ENCODE measurements around the gene SPINT3.

Gene SPINT3

GRCh38 chr20:45515147-45515913 lies at the start of gene SPINT3:
SPINT3 (minus strand) TSS chr20:45515622; CDS start chr20:45515608, 14 bp downstream.
- no peak for DNase-seq

GRCh38 chr20:45564760-45565276 lies 49.4 kb upstream of the SPINT3 start:
- no peak for DNase-seq

DNA sequence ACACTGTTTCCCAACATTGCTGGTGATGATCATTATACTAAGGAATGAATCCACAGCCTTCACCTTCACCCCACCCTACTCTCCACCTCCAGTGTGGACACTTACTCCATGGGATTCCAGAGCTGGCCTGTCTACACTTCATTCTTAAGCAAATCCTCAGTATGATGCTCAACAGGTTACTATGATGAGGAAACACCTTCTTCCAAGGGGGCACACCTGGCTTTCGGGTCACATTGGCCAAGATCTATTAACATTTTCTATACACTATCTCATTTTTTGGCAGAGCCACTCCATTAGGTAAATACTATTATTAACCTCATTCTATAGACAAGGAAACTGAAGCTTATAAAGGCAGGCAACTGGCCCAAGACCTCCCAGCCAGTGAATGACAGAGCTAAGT lies 39.8 kb upstream of the SPINT3 start:
- DNase-seq = no peak

DNA sequence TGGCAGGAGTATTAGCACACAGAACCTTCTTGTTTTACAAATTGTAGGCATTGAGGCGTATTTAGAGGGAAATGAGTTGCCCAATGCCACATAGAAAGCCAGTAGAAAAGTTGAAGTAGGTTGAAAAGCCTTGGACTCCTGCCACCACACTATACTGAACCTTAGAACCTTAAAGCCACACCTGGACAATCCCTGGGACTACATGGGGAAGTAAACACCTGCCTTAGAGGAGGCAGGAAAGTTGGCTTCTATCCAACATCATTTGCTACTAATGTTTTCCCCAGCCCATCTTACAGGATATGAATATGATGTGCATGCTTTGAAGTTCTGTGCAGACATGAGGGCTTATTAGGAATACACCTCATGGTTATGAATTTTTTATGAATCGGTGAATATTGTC lies 37.0 kb upstream of the SPINT3 start:
- DNase-seq = no peak

DNA sequence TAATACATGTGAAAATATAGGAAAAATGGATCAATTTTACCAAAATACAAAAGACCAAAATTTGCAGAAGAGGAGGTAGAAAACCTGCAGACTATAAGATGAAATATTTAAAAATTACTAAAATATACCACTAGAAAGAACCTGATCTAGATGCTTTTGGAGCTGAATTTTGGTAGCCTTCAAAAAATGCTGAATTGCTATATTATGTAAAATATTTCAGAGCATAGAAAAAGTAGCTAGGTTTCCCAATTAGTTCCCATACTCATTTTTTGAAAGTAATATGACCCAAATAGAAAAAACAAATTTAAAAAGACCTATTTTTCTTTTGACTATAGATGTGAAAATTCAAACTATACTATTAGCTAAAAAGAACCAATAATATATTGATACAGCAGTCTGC lies 35.3 kb upstream of the SPINT3 start:
- no peak for DNase-seq

DNA sequence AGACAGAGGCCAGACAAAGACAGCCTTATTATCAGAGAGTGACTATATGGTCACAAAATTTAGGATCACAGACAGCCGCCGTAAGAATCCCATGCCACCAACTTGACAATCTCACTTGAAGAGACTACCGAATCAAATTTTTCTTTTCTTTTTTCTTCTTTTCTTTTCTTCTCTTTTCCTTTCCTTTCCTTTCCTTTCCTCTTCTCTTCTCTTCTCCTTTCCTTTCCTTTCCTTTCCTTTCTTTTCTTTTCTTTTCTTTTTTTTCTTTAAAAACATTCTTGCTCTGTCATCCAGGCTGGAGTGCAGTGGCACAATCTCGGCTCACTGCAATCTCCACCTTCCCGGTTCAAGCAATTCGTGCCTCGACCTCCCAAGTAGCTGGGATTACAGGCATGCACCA lies 33.0 kb upstream of the SPINT3 start:
- no peak for DNase-seq

DNA sequence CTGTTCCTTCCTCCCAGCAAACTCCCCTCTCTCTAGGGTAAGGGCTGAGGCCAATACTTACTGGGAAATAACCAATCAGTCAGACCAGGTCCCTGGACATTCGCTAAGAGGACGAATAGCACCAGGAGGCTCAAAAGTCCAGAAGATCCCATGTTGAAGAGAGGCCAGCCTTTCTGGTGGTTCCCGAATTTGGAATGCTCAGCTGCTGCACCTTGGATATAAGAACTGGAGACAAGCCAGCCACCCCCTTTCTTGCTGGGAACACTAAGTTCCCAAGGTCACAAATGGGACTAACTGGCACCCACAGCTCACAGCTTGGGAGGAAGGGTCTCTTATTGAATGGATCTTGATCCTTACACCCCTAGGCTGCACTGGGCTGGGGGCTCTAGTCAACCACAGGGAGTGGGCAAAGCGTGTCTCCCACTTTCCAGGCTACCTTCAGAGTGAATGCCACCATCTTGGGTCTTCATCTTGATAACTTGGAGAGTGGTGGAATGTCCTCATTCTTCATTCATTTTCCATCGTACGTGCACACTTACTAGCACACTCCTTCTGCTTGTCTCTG lies 31.9 kb upstream of the SPINT3 start, which contains the start of gene EPPIN:
EPPIN (minus strand) TSS at position 196 of the 565 bp plus-strand sequence; CDS start at position 152, 44 bp downstream.
- DNase-seq = no peak

GRCh38 chr20:45545754-45546453 lies 30.5 kb upstream of the SPINT3 start:
- no peak for DNase-seq

DNA sequence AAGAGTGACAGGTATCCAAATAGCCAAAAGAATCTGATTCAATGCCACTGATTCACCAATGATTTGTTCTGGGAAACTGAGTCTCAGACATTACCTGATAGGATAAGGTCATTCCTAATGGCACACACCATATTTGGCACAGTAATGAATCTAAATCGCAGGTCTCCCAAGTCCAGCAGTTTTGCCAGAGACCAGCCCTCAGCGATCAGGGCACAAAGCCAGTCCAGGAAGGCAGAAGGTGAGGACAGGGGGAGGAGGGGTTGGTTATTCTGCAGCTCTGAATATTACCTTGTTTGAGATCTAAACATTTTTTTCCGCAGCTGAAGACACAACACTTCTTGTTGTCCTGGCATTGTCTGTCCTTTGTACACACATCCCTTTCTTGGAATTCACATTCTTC lies 29.9 kb upstream of the SPINT3 start:
- no peak for DNase-seq

GRCh38 chr20:45539382-45539781 lies 24.0 kb upstream of the SPINT3 start, which contains the start of gene WFDC6:
WFDC6 (minus strand) TSS chr20:45539482; CDS start chr20:45539407, 75 bp downstream.
- DNase-seq = no peak

DNA sequence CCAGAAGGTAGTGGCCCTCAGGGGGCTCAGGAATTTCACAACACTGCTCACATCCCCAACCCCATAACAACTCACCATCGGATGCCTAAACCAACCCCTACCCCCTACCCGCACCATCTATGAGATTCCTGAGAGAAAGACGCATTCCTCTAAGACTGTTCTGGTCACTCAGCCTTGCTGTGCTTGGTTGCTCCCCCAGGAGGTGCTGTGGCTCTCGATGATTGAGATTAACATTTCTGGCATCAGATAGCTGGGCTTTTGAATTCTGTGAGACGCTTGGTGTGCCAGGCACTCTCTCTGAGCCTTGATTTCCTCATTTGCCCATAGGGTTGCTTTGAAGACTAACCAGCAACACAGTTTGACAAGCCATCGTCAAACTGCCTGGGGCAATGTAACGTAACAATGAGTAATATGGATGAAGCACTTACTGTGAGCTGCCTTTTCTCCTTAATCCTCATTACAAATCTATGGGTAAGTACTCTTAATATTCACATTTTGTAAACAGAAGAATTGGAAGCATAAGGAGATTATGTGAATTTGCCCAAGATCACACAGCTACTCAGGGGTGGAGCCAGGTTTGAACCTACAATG lies 22.9 kb upstream of the SPINT3 start:
- no peak for DNase-seq

DNA sequence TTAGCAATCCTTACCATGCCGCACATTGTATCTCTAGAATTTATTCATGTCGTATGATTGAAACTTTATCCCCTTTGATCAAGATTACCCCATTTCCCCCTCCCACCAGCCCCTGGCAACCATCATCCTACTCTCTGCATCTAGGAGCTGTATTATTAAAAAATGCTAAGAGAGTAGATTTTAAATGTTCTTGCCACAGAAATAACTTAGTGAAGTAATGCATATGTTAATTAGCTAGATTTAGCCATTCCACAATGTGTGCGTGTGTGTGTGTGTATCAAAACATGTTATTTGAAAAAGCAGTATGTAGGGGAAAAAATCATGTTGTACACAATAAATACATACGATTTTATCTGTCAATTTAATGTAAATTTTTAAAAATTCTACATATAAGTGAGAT lies 11.9 kb upstream of the SPINT3 start:
- no peak for DNase-seq

- DNase-seq = no peak
Measured at GRCh38 chr20:45523821-45524220, 8.4 kb upstream of the SPINT3 start.

- DNase-seq = no peak
Measured at GRCh38 chr20:45518282-45518681, 2.9 kb upstream of the SPINT3 start.

DNA sequence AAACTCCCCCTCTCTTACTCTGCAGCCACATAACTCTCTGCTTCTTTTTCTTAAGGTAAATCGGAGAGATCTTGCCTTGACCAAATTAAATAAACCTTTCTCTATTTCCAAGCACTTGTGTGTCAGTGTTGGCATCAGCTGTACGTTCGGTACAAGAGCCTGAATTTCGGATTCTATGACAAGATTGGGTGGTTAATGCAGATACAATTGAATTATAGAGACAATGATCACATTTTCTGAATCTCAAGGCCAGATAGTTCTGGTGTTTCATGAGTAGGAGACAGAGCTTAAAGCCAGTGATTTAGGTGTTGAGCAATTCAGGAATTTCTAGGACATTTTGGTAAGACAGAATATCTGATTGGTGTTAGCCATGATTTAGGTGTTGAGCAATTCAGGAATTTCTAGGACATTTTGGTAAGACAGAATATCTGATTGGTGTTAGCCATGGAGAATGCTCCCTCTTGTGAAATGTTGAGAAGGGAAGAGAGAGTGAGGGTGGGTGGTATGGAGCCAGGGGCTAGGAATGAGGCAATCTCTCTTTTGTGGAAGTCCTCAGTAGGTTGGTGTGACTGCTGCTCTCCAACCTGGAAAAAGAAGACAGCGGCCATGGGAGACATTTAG lies 5.1 kb downstream of the SPINT3 start:
- DNase-seq = no peak

- no peak for DNase-seq
Measured at GRCh38 chr20:45509091-45509490, 6.3 kb downstream of the SPINT3 start.

GRCh38 chr20:45508068-45508886 lies 7.1 kb downstream of the SPINT3 start:
- DNase-seq = no peak

DNA sequence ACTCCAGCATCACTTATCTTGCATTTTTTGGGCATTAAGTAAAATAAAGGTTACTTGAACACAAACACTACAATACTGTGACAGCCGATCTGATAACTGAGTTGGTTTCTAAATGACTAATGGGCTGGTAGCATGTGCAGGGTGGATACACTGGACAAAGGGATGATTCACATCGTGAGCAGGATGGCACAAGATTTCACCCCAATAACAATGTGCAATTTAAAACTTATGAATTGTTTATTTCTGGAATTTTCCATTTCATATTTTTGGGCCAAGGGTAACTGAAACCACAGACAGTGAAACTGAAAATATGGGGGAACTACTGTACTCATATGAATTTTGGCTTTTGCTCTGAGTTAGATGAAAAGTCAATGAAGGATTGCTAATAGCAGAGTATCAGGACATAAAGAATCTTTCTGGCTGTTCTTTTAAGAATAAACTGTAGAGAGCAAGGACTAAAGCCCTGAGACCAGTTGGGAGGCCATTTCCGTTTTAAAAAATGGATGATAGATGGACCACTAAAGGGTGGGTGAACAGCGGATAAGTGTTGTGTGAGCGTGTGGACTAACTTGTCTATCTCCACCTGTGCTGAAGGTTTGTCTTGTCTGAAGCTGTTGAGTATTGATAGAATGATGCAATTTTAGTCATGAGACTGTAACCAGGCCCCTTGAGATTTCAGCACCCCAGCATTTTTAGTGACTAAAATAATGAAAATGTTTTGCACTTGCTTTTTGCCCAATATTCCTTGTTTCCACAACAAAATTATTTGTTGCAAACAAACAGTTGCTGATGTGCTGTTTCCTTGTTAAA lies 8.2 kb downstream of the SPINT3 start:
- DNase-seq = no peak

DNA sequence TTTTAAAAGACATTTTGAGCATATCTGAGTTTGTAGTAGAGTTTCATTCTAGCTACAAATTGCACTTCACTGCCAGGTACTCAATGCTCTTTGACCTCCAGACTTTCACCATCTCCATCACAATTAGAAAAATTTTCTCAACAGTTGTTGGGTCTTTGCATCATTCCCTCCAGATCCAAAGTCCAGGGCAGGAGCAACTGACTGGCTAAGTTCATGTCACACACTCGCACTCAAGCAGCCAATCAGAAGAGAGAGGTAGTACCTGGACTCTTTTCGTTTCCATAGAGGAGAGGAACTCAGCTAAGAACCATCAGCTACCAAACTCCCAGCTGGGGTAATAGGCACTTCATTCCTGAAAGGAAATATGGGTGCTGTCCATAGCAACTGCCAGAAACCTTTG lies 9.0 kb downstream of the SPINT3 start:
- no peak for DNase-seq

- DNase-seq = no peak
Measured at GRCh38 chr20:45503403-45503802, 12.0 kb downstream of the SPINT3 start.

- no peak for DNase-seq
Measured at GRCh38 chr20:45502561-45502960, 12.9 kb downstream of the SPINT3 start.
